Right atrium auricular region (tissue), 2 donors: Measurements from ENCODE around the gene SYTL5. TPM values are rescaled to one million over a fixed set of nuclear protein-coding genes. Genes with fewer than 3 reads are reported as not detected.

Source experiments
- DNase-seq: peaks from one replicate; pipeline ENCODE4 v3.0.0-alpha.2; 2019; ENCODE audit warnings: low spot score
- H3K27ac ChIP-seq, 2 donors: fragments of 200-600 bp; sonication (generic); 1 replicate in 1 of 2; 2 replicates in 1 of 2; pipeline ENCODE4 v1.5.1; 2016 to 2019
- H3K27me3 ChIP-seq, 2 donors: fragments of 200-600 bp; sonication (generic); one replicate each; pipeline versions ENCODE4 v1.5.1 to v1.6.0; 2017 to 2019
- H3K36me3 ChIP-seq: fragments of 200-600 bp; sonication (generic); one replicate; pipeline ENCODE4 v1.5.1; 2016
- H3K4me1 ChIP-seq, 2 donors: fragments of 200-600 bp; sonication (generic); one replicate each; pipeline versions ENCODE4 v1.5.1 to v1.6.0; 2017 to 2019
- H3K4me3 ChIP-seq, 2 donors: fragments of 200-600 bp; sonication (generic); 1 replicate in 1 of 2; 2 replicates in 1 of 2; pipeline ENCODE4 v1.5.1; 2017 to 2019; ENCODE audit warnings: mild to moderate bottlenecking in 1 of 2, moderate library complexity in 1 of 2
- H3K9me3 ChIP-seq, 2 donors: fragments of 200-600 bp; sonication (generic); one replicate each; pipeline ENCODE4 v1.5.1; 2019
- CTCF ChIP-seq, 2 donors: fragments of 200-600 bp; sonication (generic); IDR thresholded peaks; one replicate each; pipeline ENCODE4 v1.5.1; 2019; ENCODE audit warnings: antibody characterized with exemption in 2 of 2
- total RNA-seq, 2 donors: library from RNA; depleted of rRNA; stranded (reverse); fragments of >200 nt; gene quantifications; one replicate each; pipeline ENCODE4 v1.1.0, GENCODE V29; 2016

SYTL5 gene
- total RNA-seq, 2 donors from 2014 or later, result 0.39 TPM; not detected in 1

GRCh38 chrX:38028300-38028699 is 21.9 kb downstream of the SYTL5 start:
- no peak for DNase-seq
- no peak overlapping the region for H3K27ac ChIP-seq
- H3K9me3 ChIP-seq, result no peaks in the 10 kb centered on the region
- H3K4me3 ChIP-seq, result no peak overlapping the region
- TF ChIP-seq CTCF (IDR thresholded peaks at IDR 0.05), result no peak
- H3K36me3 ChIP-seq, result no peaks in the 10 kb centered on the region
- H3K27me3 ChIP-seq, result no peaks in the 10 kb centered on the region
- H3K4me1 ChIP-seq, result no peaks in the 10 kb centered on the region

GRCh38 chrX:38036466-38036865 is 30.1 kb downstream of the SYTL5 start:
- H3K36me3 ChIP-seq, result no peaks in the 10 kb centered on the region

GRCh38 chrX:38038501-38038900 is 32.1 kb downstream of the SYTL5 start:
- Histone ChIP-seq H3K9me3 (no peaks in the 10 kb centered on the region), H3K4me1 (no peaks in the 10 kb centered on the region), H3K36me3 (no peaks in the 10 kb centered on the region), H3K4me3 (no peak overlapping the region), H3K27ac (no peak overlapping the region), H3K27me3 (peaks cover 0 to 5% of the 10 kb centered on the region in 2 donors)
- TF ChIP-seq CTCF (IDR thresholded peaks at IDR 0.05), result no peak
- no peak for DNase-seq

More at GRCh38 chrX:38036466-38036865, 30.1 kb downstream of the SYTL5 start:
- no peak for DNase-seq
- Histone ChIP-seq H3K4me3 (no peak overlapping the region), H3K27ac (no peak overlapping the region), H3K4me1 (no peaks in the 10 kb centered on the region), H3K27me3 (peaks cover 0 to 5% of the 10 kb centered on the region in 2 donors), H3K9me3 (no peaks in the 10 kb centered on the region)
- TF ChIP-seq CTCF (IDR thresholded peaks at IDR 0.05), result no peak

GRCh38 chrX:38041237-38041636 is 34.9 kb downstream of the SYTL5 start:
- Histone ChIP-seq H3K4me3 (no peak overlapping the region), H3K9me3 (no peaks in the 10 kb centered on the region), H3K4me1 (no peaks in the 10 kb centered on the region), H3K27ac (no peak overlapping the region), H3K36me3 (no peaks in the 10 kb centered on the region), H3K27me3 (peaks cover 0 to 5% of the 10 kb centered on the region in 2 donors)
- no peak for DNase-seq
- no peak for TF ChIP-seq CTCF (IDR thresholded peaks at IDR 0.05)

- H3K36me3 ChIP-seq, result no peaks in the 10 kb centered on the region
Observed at GRCh38 chrX:38044701-38045100, 38.3 kb downstream of the SYTL5 start.

More at GRCh38 chrX:38044701-38045100, 38.3 kb downstream of the SYTL5 start:
- H3K4me3 ChIP-seq, result no peak overlapping the region
- H3K9me3 ChIP-seq, result no peaks in the 10 kb centered on the region
- no peak overlapping the region for H3K27ac ChIP-seq
- no peak for TF ChIP-seq CTCF (IDR thresholded peaks at IDR 0.05)
- H3K4me1 ChIP-seq, result no peaks in the 10 kb centered on the region
- no peak for DNase-seq
- no peaks in the 10 kb centered on the region for H3K27me3 ChIP-seq
